Liver (tissue), 2 donors: ENCODE results near the gene PANX1.

Source experiments
- CTCF ChIP-seq: fragments of 150-350 bp; IDR thresholded peaks from 2 replicates; pipeline ENCODE4 v1.5.1; 2017; ENCODE audit warnings: improper control_type of control experiment, low read depth, low read length; ENCODE audit not compliant: missing input control
- TF ChIP-seq, protein P1 (sequence below): IDR thresholded peaks from 2 replicates; pipeline ENCODE4 v1.6.1; 2016; ENCODE audit warnings: antibody characterized with exemption, mild to moderate bottlenecking
- donor health status: healthy.

DNA sequence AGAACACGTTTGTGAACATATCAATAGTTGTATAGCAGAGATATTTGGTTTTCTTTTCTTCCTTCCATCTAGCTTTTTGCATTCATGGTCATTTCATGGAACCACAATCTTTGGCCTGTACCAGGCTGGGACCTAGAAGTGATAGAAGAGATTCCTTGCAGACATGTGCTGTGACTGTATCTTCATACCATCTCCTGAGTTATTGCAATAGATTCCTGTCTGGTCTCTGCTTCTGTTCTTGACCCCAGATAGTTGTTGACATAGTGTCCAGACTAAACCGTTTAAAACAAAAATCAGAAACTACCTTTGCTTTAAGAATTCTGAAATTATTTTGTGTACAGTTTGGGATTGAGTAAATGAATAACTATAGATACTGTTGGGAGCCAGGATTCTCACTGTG lies 16.8 kb downstream of the PANX1 start:
- TF ChIP-seq CTCF: no peak
- TF ChIP-seq, protein P1, sequence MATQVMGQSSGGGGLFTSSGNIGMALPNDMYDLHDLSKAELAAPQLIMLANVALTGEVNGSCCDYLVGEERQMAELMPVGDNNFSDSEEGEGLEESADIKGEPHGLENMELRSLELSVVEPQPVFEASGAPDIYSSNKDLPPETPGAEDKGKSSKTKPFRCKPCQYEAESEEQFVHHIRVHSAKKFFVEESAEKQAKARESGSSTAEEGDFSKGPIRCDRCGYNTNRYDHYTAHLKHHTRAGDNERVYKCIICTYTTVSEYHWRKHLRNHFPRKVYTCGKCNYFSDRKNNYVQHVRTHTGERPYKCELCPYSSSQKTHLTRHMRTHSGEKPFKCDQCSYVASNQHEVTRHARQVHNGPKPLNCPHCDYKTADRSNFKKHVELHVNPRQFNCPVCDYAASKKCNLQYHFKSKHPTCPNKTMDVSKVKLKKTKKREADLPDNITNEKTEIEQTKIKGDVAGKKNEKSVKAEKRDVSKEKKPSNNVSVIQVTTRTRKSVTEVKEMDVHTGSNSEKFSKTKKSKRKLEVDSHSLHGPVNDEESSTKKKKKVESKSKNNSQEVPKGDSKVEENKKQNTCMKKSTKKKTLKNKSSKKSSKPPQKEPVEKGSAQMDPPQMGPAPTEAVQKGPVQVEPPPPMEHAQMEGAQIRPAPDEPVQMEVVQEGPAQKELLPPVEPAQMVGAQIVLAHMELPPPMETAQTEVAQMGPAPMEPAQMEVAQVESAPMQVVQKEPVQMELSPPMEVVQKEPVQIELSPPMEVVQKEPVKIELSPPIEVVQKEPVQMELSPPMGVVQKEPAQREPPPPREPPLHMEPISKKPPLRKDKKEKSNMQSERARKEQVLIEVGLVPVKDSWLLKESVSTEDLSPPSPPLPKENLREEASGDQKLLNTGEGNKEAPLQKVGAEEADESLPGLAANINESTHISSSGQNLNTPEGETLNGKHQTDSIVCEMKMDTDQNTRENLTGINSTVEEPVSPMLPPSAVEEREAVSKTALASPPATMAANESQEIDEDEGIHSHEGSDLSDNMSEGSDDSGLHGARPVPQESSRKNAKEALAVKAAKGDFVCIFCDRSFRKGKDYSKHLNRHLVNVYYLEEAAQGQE: no peak
